ENCODE results near the gene SMG7. TPM values are rescaled to one million over a fixed set of nuclear protein-coding genes. Genes with fewer than 3 reads are reported as not detected.

Gene SMG7
- total and polyA plus RNA-seq, 2 of the 4 experiments (the other 2 are of a cell fraction), result 18.1 to 22.6 TPM

- H2AFZ ChIP-seq (replicated peaks; ENCODE audit: low read length, poor library complexity), result no peak overlapping the region
- ATAC-seq (ENCODE audit: low read depth), result no peak
Measured at GRCh38 chr1:183580281-183580682, 108.0 kb downstream of the SMG7 start.

More at GRCh38 chr1:183580281-183580682, 108.0 kb downstream of the SMG7 start:
- dilution Hi-C loops (cut with HindIII; ENCODE audit: low sequenced_read_pairs, unreplicated experiment), result no loop called here
- no peak overlapping the region for H2BK120ac ChIP-seq (ENCODE audit: low read depth, low read length)
- H4K5ac ChIP-seq (ENCODE audit: low read depth, low read length), result no peak overlapping the region
- H2BK5ac ChIP-seq (ENCODE audit: low read depth, low read length, poor library complexity, severe bottlenecking), result no peak overlapping the region
- DNase-seq, result no peak
- intact Hi-C loops (cut with micrococcal nuclease), result no loop called here
- no peak overlapping the region for H3K56ac ChIP-seq (ENCODE audit: extremely low read depth, insufficient read depth, low read length)
- ChIA-PET POLR2A (ENCODE audit: unreplicated experiment) (no interaction called here), CTCF (no interaction called here)
- H3K9ac ChIP-seq (ENCODE audit: low read depth, low read length), result no peak overlapping the region
- H3K79me1 ChIP-seq (ENCODE audit: low read depth in 1 of 2, low read length in 2 of 2), result no peaks in the 10 kb centered on the region
- H3K23ac ChIP-seq (ENCODE audit: low read depth, low read length), result no peak overlapping the region
- H3K14ac ChIP-seq (replicated peaks; ENCODE audit: low read depth, low read length), result no peak overlapping the region
- H3K4me1 ChIP-seq (ENCODE audit: control insufficient read depth, insufficient read depth, low read length), result 0 out of 2 replicates have a peak, but pooled peaks cover 4% of the 10 kb centered on the region
- no peaks in the 10 kb centered on the region for H3K36me3 ChIP-seq (ENCODE audit: control insufficient read depth, insufficient read depth, low read length)
- peaks cover 6% of the 10 kb centered on the region for H3K27me3 ChIP-seq (ENCODE audit: control insufficient read depth, insufficient read depth, low read length)
- no peak overlapping the region for H3K4me2 ChIP-seq (ENCODE audit: low read depth, low read length)
- no peak for TF ChIP-seq CEBPB (IDR thresholded peaks at IDR 0.05; ENCODE audit: low read depth, low read length)
- TF ChIP-seq RFX5 (IDR thresholded peaks at IDR 0.05; ENCODE audit: low read depth, low read length), result no peak
- no peak for TF ChIP-seq RAD21 (IDR thresholded peaks at IDR 0.05; ENCODE audit: low read length)
- TF ChIP-seq NFE2L2 (IDR thresholded peaks at IDR 0.05; ENCODE audit: low read depth, low read length), result no peak
- TF ChIP-seq USF2 (IDR thresholded peaks at IDR 0.05; ENCODE audit: low read depth, low read length), result no peak
- no peak for TF ChIP-seq MAFK (IDR thresholded peaks at IDR 0.05; ENCODE audit: low read depth, low read length)
- TF ChIP-seq ELK1 (IDR thresholded peaks at IDR 0.05; ENCODE audit: borderline replicate concordance, low read depth, low read length), result no peak
- TF ChIP-seq CHD1 (IDR thresholded peaks at IDR 0.05; ENCODE audit: low read depth, low read length), result no peak
- TF ChIP-seq MAZ (IDR thresholded peaks at IDR 0.05; ENCODE audit: borderline replicate concordance, low read depth, low read length), result no peak
- TF ChIP-seq FOS (IDR thresholded peaks at IDR 0.05; ENCODE audit: low read depth, low read length), result no peak
- no peak for TF ChIP-seq BHLHE40 (IDR thresholded peaks at IDR 0.05; ENCODE audit: low read depth, low read length)
- H2BK20ac ChIP-seq (ENCODE audit: low read depth, low read length), result no peak overlapping the region
- H3K9me1 ChIP-seq (ENCODE audit: insufficient read depth, low read length), result no peaks in the 10 kb centered on the region
- WGBS, 2 experiments (ENCODE audit: extremely low coverage in 2 of 2, insufficient read length in 1 of 2), result 59% methylated on average over 8 of the region's 8 CpGs; no CpG with 5 or more reads in 1 of the 2 experiments
- in situ Hi-C loops (cut with MboI; ENCODE audit: low sequenced_read_pairs), result no loop called here
- H2AK5ac ChIP-seq (ENCODE audit: low read depth, low read length), result no peak overlapping the region
- H3K18ac ChIP-seq (ENCODE audit: low read depth, low read length), result no peak overlapping the region
- H4K20me1 ChIP-seq (ENCODE audit: insufficient read depth, low read length), result no peaks in the 10 kb centered on the region
- no peak overlapping the region for H3K4me3 ChIP-seq (ENCODE audit: insufficient read depth, low read depth, low read length)
- H3K27ac ChIP-seq (ENCODE audit: insufficient read depth, low read length), result no peak overlapping the region
- H2AK9ac ChIP-seq (replicated peaks; ENCODE audit: low read depth, low read length, poor library complexity), result no peak overlapping the region
- H3K9me3 ChIP-seq (ENCODE audit: control insufficient read depth, insufficient read depth, low read length), result no peaks in the 10 kb centered on the region
- H4K91ac ChIP-seq (ENCODE audit: insufficient read depth, low read depth, low read length), result no peak overlapping the region
- H2BK15ac ChIP-seq (ENCODE audit: low read depth, low read length), result no peak overlapping the region
- H3K4ac ChIP-seq (ENCODE audit: low read depth, low read length), result no peak overlapping the region
- no peak overlapping the region for H4K8ac ChIP-seq (ENCODE audit: low read depth in 2 of 2, low read length in 2 of 2)
- BruUV-seq (replicated peaks), result no TSS peak

All from IMR-90 (cell line).